ENCODE data around the gene VWA1.
"Not testable (repeated sequence)": the region's sequence is repeated elsewhere in the genome, so short reads cannot be mapped to it uniquely, and the experiment has no call there.

VWA1 gene

GRCh38 chr1:1406101-1406820, 29.2 kb upstream of the VWA1 start:
- DNase-seq: no peak

- peak; percentile 100 for DNase-seq
Observed at GRCh38 chr1:1406821-1407635, 28.5 kb upstream of the VWA1 start, which contains the start of gene MRPL20. Gene MRPL20 (minus strand): TSS chr1:1407293. CDS start chr1:1407217, 76 bp downstream.

- DNase-seq: peak; percentile 42
Observed at GRCh38 chr1:1407636-1408318, 27.7 kb upstream of the VWA1 start.

GRCh38 chr1:1410238-1410637, 25.3 kb upstream of the VWA1 start:
- not testable (repeated sequence) for DNase-seq

- DNase-seq: no peak
Observed at GRCh38 chr1:1411626-1412025, 23.9 kb upstream of the VWA1 start.

GRCh38 chr1:1412311-1412902, 23.1 kb upstream of the VWA1 start:
- DNase-seq: not testable (repeated sequence)

- no peak for DNase-seq
Observed at GRCh38 chr1:1415751-1416150, 19.7 kb upstream of the VWA1 start.

- DNase-seq: peak; percentile 94
Observed at GRCh38 chr1:1417396-1417795, 18.1 kb upstream of the VWA1 start.

GRCh38 chr1:1417825-1418463, 17.5 kb upstream of the VWA1 start:
- not testable (repeated sequence) for DNase-seq

GRCh38 chr1:1418464-1419362, 16.8 kb upstream of the VWA1 start:
- no peak for DNase-seq

- DNase-seq: no peak
Observed at GRCh38 chr1:1419363-1419812, 16.1 kb upstream of the VWA1 start.

GRCh38 chr1:1419813-1420653, 15.5 kb upstream of the VWA1 start:
- DNase-seq: peak; percentile 54

GRCh38 chr1:1420654-1421141, 14.8 kb upstream of the VWA1 start:
- DNase-seq: peak; percentile 63

- DNase-seq: peak; percentile 100
Observed at GRCh38 chr1:1421147-1421906, 14.2 kb upstream of the VWA1 start, which contains the start of gene ANKRD65. Gene ANKRD65 (minus strand): TSS chr1:1421276. CDS start chr1:1421005, 271 bp downstream.

GRCh38 chr1:1421907-1422464, 13.5 kb upstream of the VWA1 start:
- no peak for DNase-seq

GRCh38 chr1:1422465-1423244, 12.8 kb upstream of the VWA1 start:
- no peak for DNase-seq

GRCh38 chr1:1423245-1423597, 12.3 kb upstream of the VWA1 start:
- DNase-seq: no peak

- DNase-seq: no peak
Observed at GRCh38 chr1:1424707-1425106, 10.8 kb upstream of the VWA1 start.

All from NCI-H510A (cell line).